Astrocyte (in vitro differentiated cells and primary cell): ENCODE data around the gene JSRP1. TPM values are rescaled to one million over a fixed set of nuclear protein-coding genes. Genes with fewer than 3 reads are reported as not detected.

Source experiments
- DNase-seq: peaks from one replicate; pipeline ENCODE4 v3.0.0-alpha.2; 2010; ENCODE audit warnings: low read depth
- FAIRE-seq: peaks from 2 replicates; lab custom pipeline; 2011; peaks lifted over from hg19 to GRCh38; lab: Jason Lieb, UNC
- H2AFZ ChIP-seq: 2 replicates; pipeline ENCODE4 v1.6.0; 2012; ENCODE audit warnings: low read depth, low read length, inconsistent platforms
- H3K27ac ChIP-seq: 2 replicates; pipeline ENCODE4 v1.5.1; 2011; ENCODE audit warnings: low read depth, low read length, inconsistent platforms
- H3K27me3 ChIP-seq: 2 replicates; pipeline ENCODE4 v1.6.0; 2011; ENCODE audit warnings: low read length, inconsistent platforms; ENCODE audit not compliant: insufficient read depth
- H3K36me3 ChIP-seq: 2 replicates; pipeline ENCODE4 v1.5.1; 2011; ENCODE audit warnings: low read length, inconsistent platforms; ENCODE audit not compliant: insufficient read depth
- H3K4me1 ChIP-seq: 2 replicates; pipeline ENCODE4 v1.5.1; 2011; ENCODE audit warnings: low read length, inconsistent platforms; ENCODE audit not compliant: insufficient read depth
- H3K4me2 ChIP-seq: 2 replicates; pipeline ENCODE4 v1.6.0; 2012; ENCODE audit warnings: low read length, inconsistent platforms
- H3K4me3 ChIP-seq: 2 replicates; pipeline ENCODE4 v1.5.1; 2011; ENCODE audit warnings: low read depth, mild to moderate bottlenecking, low read length, inconsistent platforms; ENCODE audit not compliant: insufficient read depth
- H3K79me2 ChIP-seq: 2 replicates; pipeline ENCODE4 v1.6.0; 2012; ENCODE audit warnings: mild to moderate bottlenecking, low read length, inconsistent platforms; ENCODE audit not compliant: insufficient read depth
- H3K9ac ChIP-seq: 2 replicates; pipeline ENCODE4 v1.6.0; 2012; ENCODE audit warnings: mild to moderate bottlenecking, low read length, inconsistent platforms
- H3K9me3 ChIP-seq: 2 replicates; pipeline ENCODE4 v1.5.1; 2012; ENCODE audit warnings: low read depth, mild to moderate bottlenecking, low read length, inconsistent platforms; ENCODE audit not compliant: insufficient read depth
- H4K20me1 ChIP-seq: 2 replicates; pipeline ENCODE4 v1.6.0; 2012; ENCODE audit warnings: low read length, inconsistent platforms; ENCODE audit not compliant: insufficient read depth
- H3K27ac Mint-ChIP-seq: one replicate; pipeline ENCODE4 v1.8.0; 2021; ENCODE audit warnings: mild to moderate bottlenecking, mixed read lengths; ENCODE audit not compliant: unreplicated experiment
- H3K27me3 Mint-ChIP-seq: one replicate; pipeline ENCODE4 v1.8.0; 2021; ENCODE audit warnings: low read depth, mixed read lengths; ENCODE audit not compliant: unreplicated experiment
- H3K36me3 Mint-ChIP-seq: one replicate; pipeline ENCODE4 v1.8.0; 2021; ENCODE audit warnings: low read depth, mixed read lengths; ENCODE audit not compliant: unreplicated experiment
- H3K4me1 Mint-ChIP-seq: one replicate; pipeline ENCODE4 v1.8.0; 2021; ENCODE audit warnings: low read depth, mixed read lengths; ENCODE audit not compliant: unreplicated experiment
- H3K4me3 Mint-ChIP-seq: one replicate; pipeline ENCODE4 v1.8.0; 2021; ENCODE audit warnings: mild to moderate bottlenecking, moderate library complexity, mixed read lengths; ENCODE audit not compliant: unreplicated experiment
- H3K9me3 Mint-ChIP-seq: one replicate; pipeline ENCODE4 v1.8.0; 2021; ENCODE audit warnings: mild to moderate bottlenecking, mixed read lengths; ENCODE audit not compliant: unreplicated experiment
- CTCF ChIP-seq: IDR thresholded peaks from 2 replicates; pipeline ENCODE4 v1.5.1; 2011; ENCODE audit warnings: low read depth, mild to moderate bottlenecking, inconsistent platforms, low read length, moderate library complexity; ENCODE audit not compliant: insufficient read depth
- EZH2 ChIP-seq: IDR thresholded peaks from 2 replicates; pipeline ENCODE4 v1.6.1; 2012; ENCODE audit warnings: mild to moderate bottlenecking, low read length, inconsistent platforms; ENCODE audit not compliant: insufficient read depth
- total RNA-seq: library from RNA; stranded (reverse); gene quantifications from 2 replicates; pipeline ENCODE4 v1.2.1, GENCODE V29; 2021

The JSRP1 gene
- total RNA-seq, 1 donor from 2014 or later: 0.36 TPM

GRCh38 chr19:2288818-2289713, 32.8 kb upstream of the JSRP1 start:
- Mint-ChIP-seq H3K36me3 (peaks cover 4% of the 10 kb centered on the region), H3K4me3 (peak overlapping the region; percentile 66), H3K4me1 (no peaks in the 10 kb centered on the region), H3K27me3 (peaks cover 57% of the 10 kb centered on the region), H3K27ac (no peak overlapping the region), H3K9me3 (no peaks in the 10 kb centered on the region)
- no peak overlapping the region for H2AFZ ChIP-seq
- H3K36me3 ChIP-seq: no peaks in the 10 kb centered on the region
- no peaks in the 10 kb centered on the region for H3K79me2 ChIP-seq
- peaks cover 49% of the 10 kb centered on the region for H4K20me1 ChIP-seq
- peaks cover 8% of the 10 kb centered on the region for H3K4me1 ChIP-seq
- H3K9ac ChIP-seq: no peak overlapping the region
- no peak for DNase-seq
- FAIRE-seq: no peak
- no peaks in the 10 kb centered on the region for H3K9me3 ChIP-seq
- TF ChIP-seq CTCF (no peak), EZH2 (no peak)
- H3K27ac ChIP-seq: no peak overlapping the region
- H3K4me3 ChIP-seq: no peak overlapping the region
- H3K27me3 ChIP-seq: peaks cover 45% of the 10 kb centered on the region
- peak overlapping the region; percentile 67 for H3K4me2 ChIP-seq

GRCh38 chr19:2288338-2288817, 32.2 kb upstream of the JSRP1 start:
- no peak overlapping the region for H3K4me2 ChIP-seq
- no peak for TF ChIP-seq EZH2
- no peak for TF ChIP-seq CTCF

More at GRCh38 chr19:2288338-2288817, 32.2 kb upstream of the JSRP1 start:
- H3K4me1 ChIP-seq: peaks cover 8% of the 10 kb centered on the region
- Mint-ChIP-seq H3K27me3 (peaks cover 52% of the 10 kb centered on the region), H3K4me3 (no peak overlapping the region), H3K9me3 (no peaks in the 10 kb centered on the region), H3K4me1 (no peaks in the 10 kb centered on the region), H3K36me3 (peaks cover 4% of the 10 kb centered on the region), H3K27ac (peak overlapping the region; percentile 80)
- peaks cover 43% of the 10 kb centered on the region for H3K27me3 ChIP-seq
- no peak overlapping the region for H3K27ac ChIP-seq
- no peaks in the 10 kb centered on the region for H3K79me2 ChIP-seq
- H3K4me3 ChIP-seq: no peak overlapping the region
- FAIRE-seq (no peak), DNase-seq (no peak)
- H3K9ac ChIP-seq: no peak overlapping the region
- H4K20me1 ChIP-seq: peaks cover 49% of the 10 kb centered on the region
- no peaks in the 10 kb centered on the region for H3K36me3 ChIP-seq
- no peaks in the 10 kb centered on the region for H3K9me3 ChIP-seq
- no peak overlapping the region for H2AFZ ChIP-seq
